HepG2 (cell line): ENCODE data around the gene ZNF581. TPM values are rescaled to one million over a fixed set of nuclear protein-coding genes. Genes with fewer than 3 reads are reported as not detected.

Experiments used
- BRD4 ChIP-seq: sonication (generic); formaldehyde crosslinking; IDR thresholded peaks from 2 replicates; pipeline ENCODE4 v1.4.0; 2020; ENCODE audit warnings: missing genetic modification reagents
- CAMTA2 ChIP-seq: sonication (generic); formaldehyde crosslinking; IDR thresholded peaks from 2 replicates; pipeline ENCODE4 v1.4.0; 2020; ENCODE audit warnings: mild to moderate bottlenecking, missing genetic modification reagents, borderline replicate concordance
- FOXP1 ChIP-seq, 2 experiments: fragments of 450-650 bp in 1 of 2; IDR thresholded peaks; 2 replicates each; pipeline ENCODE4 v1.6.1; 2017 to 2018; ENCODE audit warnings: antibody characterized with exemption in 1 of 2
- KMT2A ChIP-seq: sonication (generic); formaldehyde crosslinking; IDR thresholded peaks from 2 replicates; pipeline ENCODE4 v1.4.0; 2020; ENCODE audit warnings: missing genetic modification reagents
- MYNN ChIP-seq: sonication (generic); formaldehyde crosslinking; IDR thresholded peaks from 2 replicates; pipeline ENCODE4 v1.4.0; 2020; ENCODE audit warnings: mild to moderate bottlenecking, low read depth, missing genetic modification reagents
- POLR2AphosphoS2 ChIP-seq: IDR thresholded peaks from 2 replicates; pipeline ENCODE4 v1.6.1; 2011; ENCODE audit warnings: low read depth, low read length, improper control_type of control experiment
- TEAD2 ChIP-seq: sonication (generic); formaldehyde crosslinking; IDR thresholded peaks from 2 replicates; pipeline ENCODE4 v1.9.0; 2021; ENCODE audit warnings: missing genetic modification reagents
- ZNF143 ChIP-seq: sonication (generic); formaldehyde crosslinking; IDR thresholded peaks from 2 replicates; pipeline ENCODE4 v1.4.0; 2020; ENCODE audit warnings: missing genetic modification reagents
- ZNF224 ChIP-seq: sonication (generic); formaldehyde crosslinking; IDR thresholded peaks from 2 replicates; pipeline ENCODE4 v1.5.0; 2020; ENCODE audit warnings: mild to moderate bottlenecking, missing genetic modification reagents
- ZNF570 ChIP-seq: sonication (generic); formaldehyde crosslinking; IDR thresholded peaks from 2 replicates; pipeline ENCODE4 v1.4.0; 2020; ENCODE audit warnings: mild to moderate bottlenecking, missing genetic modification reagents, borderline replicate concordance
- ZNF75D ChIP-seq: sonication (generic); formaldehyde crosslinking; IDR thresholded peaks from 2 replicates; pipeline ENCODE4 v1.8.1; 2023; ENCODE audit warnings: missing genetic modification reagents, mild to moderate bottlenecking, borderline replicate concordance
- ZNF782 ChIP-seq: sonication (generic); formaldehyde crosslinking; IDR thresholded peaks from 2 replicates; pipeline ENCODE4 v1.4.0; 2020; ENCODE audit warnings: missing genetic modification reagents, mild to moderate bottlenecking, borderline replicate concordance
- polyA plus RNA-seq, 8 experiments: library from polyadenylated mRNA; depleted of rRNA in 3 of 8; stranded (reverse) in 7 of 8; unstranded in 1 of 8; fragments of >200 nt; fragmentation: Illumina TruSeq in 4 of 8; extraction: Trizol in 4 of 8; gene quantifications; 2 replicates each; pipeline versions ENCODE4 v1.2.1 to v1.2.3, GENCODE V29; 2011 to 2016; ENCODE audit warnings: low read depth in 4 of 8, missing spikeins in 1 of 8, mixed read lengths in 1 of 8; ENCODE audit not compliant: insufficient read depth in 1 of 8
- total RNA-seq, 5 experiments: library from RNA; depleted of rRNA; stranded (reverse); fragments of >200 nt; fragmentation: Illumina TruSeq; extraction: Trizol; gene quantifications; 2 replicates each; pipeline ENCODE4 v1.2.3, GENCODE V29; 2016; ENCODE audit warnings: low read depth in 1 of 5
- TF ChIP-seq, protein P1 (sequence below): fragments of 450-650 bp; IDR thresholded peaks from 2 replicates; pipeline ENCODE4 v1.6.1; 2017; ENCODE audit warnings: mild to moderate bottlenecking
- TF ChIP-seq, protein P2 (sequence below): sonication (generic); formaldehyde crosslinking; IDR thresholded peaks from 2 replicates; pipeline ENCODE4 v1.4.0; 2020; ENCODE audit warnings: missing genetic modification reagents, mild to moderate bottlenecking, borderline replicate concordance
- TF ChIP-seq, protein P3 (sequence below): sonication (generic); formaldehyde crosslinking; IDR thresholded peaks from 2 replicates; pipeline ENCODE4 v1.9.0; 2021; ENCODE audit warnings: mild to moderate bottlenecking, missing genetic modification reagents
- TF ChIP-seq, protein P4 (sequence below): sonication (generic); formaldehyde crosslinking; IDR thresholded peaks from 2 replicates; pipeline ENCODE4 v1.4.0; 2020; ENCODE audit warnings: low read depth, mild to moderate bottlenecking, missing genetic modification reagents

ZNF581 gene
- total and polyA plus RNA-seq, 2 of the 13 experiments (the other 11 are each of a cell fraction or from before 2014, with no cell fraction given), result 19.6 to 49.5 TPM

DNA sequence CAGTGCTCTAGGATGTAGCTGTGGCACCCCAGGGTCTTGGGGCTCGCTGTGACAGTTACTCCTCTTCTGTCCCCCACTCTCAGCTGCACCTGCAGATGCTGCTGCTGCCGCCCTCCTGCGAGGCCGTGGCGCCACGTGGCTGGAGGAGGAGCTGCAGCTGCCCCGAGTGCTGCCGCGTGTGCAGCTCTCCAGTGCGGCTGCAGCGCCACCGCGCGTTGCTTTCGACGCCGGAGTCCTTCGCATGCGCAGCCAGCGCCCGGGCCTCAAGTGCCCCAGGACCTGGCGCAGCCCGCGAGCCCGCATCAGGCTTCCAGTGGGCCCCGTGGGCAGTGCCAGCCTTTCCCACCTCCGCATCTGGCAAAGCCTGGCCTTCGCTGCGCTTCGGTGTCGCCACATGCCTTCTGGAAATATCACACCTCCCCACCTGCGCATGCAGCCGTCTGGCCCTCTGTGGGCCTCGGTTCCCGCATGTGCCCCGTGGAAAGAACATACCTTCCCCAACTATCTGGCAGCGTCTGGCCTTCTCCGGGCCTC, 3.3 kb upstream of the ZNF581 start (continued):
- TF ChIP-seq, protein P1, sequence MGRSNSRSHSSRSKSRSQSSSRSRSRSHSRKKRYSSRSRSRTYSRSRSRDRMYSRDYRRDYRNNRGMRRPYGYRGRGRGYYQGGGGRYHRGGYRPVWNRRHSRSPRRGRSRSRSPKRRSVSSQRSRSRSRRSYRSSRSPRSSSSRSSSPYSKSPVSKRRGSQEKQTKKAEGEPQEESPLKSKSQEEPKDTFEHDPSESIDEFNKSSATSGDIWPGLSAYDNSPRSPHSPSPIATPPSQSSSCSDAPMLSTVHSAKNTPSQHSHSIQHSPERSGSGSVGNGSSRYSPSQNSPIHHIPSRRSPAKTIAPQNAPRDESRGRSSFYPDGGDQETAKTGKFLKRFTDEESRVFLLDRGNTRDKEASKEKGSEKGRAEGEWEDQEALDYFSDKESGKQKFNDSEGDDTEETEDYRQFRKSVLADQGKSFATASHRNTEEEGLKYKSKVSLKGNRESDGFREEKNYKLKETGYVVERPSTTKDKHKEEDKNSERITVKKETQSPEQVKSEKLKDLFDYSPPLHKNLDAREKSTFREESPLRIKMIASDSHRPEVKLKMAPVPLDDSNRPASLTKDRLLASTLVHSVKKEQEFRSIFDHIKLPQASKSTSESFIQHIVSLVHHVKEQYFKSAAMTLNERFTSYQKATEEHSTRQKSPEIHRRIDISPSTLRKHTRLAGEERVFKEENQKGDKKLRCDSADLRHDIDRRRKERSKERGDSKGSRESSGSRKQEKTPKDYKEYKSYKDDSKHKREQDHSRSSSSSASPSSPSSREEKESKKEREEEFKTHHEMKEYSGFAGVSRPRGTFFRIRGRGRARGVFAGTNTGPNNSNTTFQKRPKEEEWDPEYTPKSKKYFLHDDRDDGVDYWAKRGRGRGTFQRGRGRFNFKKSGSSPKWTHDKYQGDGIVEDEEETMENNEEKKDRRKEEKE, result no peak
- no peak for TF ChIP-seq MYNN (CRISPR knock-in tag)
- TF ChIP-seq BRD4 (CRISPR knock-in tag), result no peak
- no peak; the same call in 1 of the 2 replicates for TF ChIP-seq ZNF224
- TF ChIP-seq FOXP1 (IDR thresholded peaks at IDR 0.05), result no peak
- TF ChIP-seq FOXP1 (CRISPR knock-in tag; IDR thresholded peaks at IDR 0.05), result no peak
- TF ChIP-seq, protein P2, sequence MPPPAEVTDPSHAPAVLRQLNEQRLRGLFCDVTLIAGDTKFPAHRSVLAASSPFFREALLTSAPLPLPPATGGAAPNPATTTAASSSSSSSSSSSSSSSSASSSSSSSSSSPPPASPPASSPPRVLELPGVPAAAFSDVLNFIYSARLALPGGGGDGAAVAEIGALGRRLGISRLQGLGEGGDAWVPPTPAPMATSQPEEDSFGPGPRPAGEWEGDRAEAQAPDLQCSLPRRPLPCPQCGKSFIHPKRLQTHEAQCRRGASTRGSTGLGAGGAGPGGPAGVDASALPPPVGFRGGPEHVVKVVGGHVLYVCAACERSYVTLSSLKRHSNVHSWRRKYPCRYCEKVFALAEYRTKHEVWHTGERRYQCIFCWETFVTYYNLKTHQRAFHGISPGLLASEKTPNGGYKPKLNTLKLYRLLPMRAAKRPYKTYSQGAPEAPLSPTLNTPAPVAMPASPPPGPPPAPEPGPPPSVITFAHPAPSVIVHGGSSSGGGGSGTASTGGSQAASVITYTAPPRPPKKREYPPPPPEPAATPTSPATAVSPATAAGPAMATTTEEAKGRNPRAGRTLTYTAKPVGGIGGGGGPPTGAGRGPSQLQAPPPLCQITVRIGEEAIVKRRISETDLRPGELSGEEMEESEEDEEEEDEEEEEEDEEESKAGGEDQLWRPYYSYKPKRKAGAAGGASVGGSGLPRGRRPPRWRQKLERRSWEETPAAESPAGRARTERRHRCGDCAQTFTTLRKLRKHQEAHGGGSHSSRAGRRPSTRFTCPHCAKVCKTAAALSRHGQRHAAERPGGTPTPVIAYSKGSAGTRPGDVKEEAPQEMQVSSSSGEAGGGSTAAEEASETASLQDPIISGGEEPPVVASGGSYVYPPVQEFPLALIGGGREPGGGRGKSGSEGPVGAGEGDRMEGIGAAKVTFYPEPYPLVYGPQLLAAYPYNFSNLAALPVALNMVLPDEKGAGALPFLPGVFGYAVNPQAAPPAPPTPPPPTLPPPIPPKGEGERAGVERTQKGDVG (CRISPR knock-in tag), result no peak
- TF ChIP-seq KMT2A (CRISPR knock-in tag), result no peak
- TF ChIP-seq, protein P3, sequence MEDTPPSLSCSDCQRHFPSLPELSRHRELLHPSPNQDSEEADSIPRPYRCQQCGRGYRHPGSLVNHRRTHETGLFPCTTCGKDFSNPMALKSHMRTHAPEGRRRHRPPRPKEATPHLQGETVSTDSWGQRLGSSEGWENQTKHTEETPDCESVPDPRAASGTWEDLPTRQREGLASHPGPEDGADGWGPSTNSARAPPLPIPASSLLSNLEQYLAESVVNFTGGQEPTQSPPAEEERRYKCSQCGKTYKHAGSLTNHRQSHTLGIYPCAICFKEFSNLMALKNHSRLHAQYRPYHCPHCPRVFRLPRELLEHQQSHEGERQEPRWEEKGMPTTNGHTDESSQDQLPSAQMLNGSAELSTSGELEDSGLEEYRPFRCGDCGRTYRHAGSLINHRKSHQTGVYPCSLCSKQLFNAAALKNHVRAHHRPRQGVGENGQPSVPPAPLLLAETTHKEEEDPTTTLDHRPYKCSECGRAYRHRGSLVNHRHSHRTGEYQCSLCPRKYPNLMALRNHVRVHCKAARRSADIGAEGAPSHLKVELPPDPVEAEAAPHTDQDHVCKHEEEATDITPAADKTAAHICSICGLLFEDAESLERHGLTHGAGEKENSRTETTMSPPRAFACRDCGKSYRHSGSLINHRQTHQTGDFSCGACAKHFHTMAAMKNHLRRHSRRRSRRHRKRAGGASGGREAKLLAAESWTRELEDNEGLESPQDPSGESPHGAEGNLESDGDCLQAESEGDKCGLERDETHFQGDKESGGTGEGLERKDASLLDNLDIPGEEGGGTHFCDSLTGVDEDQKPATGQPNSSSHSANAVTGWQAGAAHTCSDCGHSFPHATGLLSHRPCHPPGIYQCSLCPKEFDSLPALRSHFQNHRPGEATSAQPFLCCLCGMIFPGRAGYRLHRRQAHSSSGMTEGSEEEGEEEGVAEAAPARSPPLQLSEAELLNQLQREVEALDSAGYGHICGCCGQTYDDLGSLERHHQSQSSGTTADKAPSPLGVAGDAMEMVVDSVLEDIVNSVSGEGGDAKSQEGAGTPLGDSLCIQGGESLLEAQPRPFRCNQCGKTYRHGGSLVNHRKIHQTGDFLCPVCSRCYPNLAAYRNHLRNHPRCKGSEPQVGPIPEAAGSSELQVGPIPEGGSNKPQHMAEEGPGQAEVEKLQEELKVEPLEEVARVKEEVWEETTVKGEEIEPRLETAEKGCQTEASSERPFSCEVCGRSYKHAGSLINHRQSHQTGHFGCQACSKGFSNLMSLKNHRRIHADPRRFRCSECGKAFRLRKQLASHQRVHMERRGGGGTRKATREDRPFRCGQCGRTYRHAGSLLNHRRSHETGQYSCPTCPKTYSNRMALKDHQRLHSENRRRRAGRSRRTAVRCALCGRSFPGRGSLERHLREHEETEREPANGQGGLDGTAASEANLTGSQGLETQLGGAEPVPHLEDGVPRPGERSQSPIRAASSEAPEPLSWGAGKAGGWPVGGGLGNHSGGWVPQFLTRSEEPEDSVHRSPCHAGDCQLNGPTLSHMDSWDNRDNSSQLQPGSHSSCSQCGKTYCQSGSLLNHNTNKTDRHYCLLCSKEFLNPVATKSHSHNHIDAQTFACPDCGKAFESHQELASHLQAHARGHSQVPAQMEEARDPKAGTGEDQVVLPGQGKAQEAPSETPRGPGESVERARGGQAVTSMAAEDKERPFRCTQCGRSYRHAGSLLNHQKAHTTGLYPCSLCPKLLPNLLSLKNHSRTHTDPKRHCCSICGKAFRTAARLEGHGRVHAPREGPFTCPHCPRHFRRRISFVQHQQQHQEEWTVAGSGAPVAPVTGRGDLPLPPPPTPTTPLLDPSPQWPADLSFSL (CRISPR knock-in tag), result no peak
- no peak for TF ChIP-seq ZNF143
- TF ChIP-seq, protein P4, sequence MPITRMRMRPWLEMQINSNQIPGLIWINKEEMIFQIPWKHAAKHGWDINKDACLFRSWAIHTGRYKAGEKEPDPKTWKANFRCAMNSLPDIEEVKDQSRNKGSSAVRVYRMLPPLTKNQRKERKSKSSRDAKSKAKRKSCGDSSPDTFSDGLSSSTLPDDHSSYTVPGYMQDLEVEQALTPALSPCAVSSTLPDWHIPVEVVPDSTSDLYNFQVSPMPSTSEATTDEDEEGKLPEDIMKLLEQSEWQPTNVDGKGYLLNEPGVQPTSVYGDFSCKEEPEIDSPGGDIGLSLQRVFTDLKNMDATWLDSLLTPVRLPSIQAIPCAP (CRISPR knock-in tag), result no peak
- TF ChIP-seq CAMTA2 (CRISPR knock-in tag), result 0 out of 2 replicates have a peak, but pooled peaks have one; percentile 52
- no peak for TF ChIP-seq POLR2AphosphoS2
- no peak for TF ChIP-seq ZNF75D
- TF ChIP-seq TEAD2 (CRISPR knock-in tag), result no peak
- TF ChIP-seq ZNF570 (CRISPR knock-in tag), result no peak
- TF ChIP-seq ZNF782, result no peak
